ENCODE results near the gene PCSK6.

DNA sequence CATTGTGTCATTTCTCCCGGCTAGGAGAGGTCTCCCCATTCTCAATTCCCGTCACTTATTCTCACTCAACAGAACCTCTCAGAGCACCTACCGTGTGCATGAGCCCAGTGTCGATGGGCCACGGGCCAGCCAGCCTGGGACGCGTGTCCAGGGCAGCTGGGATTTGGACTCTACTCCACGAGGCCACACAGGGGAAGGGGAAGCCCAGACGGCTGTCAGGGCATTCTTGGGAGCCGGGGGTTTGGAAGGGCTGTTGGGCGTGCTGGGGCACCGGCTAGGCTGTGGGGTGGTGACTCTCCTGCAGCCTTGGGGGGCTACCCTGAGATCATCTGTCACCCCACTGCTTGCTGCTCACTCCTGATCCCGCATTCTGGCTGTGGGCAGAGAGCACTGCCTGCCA is 41.7 kb upstream of the PCSK6 start:
- TF ChIP-seq EZH2 (IDR thresholded peaks at IDR 0.05; ENCODE audit: insufficient read depth, poor library complexity, severe bottlenecking): no peak
- TF ChIP-seq EZH2phosphoT487 (IDR thresholded peaks at IDR 0.05; ENCODE audit: insufficient read depth, low read depth): no peak
